CD1c-positive myeloid dendritic cell (primary cell): ENCODE measurements around the gene ARPP19.

Source experiments
- DNase-seq: peaks from one replicate; pipeline ENCODE4 v3.0.0-alpha.2; 2016; ENCODE audit errors: extremely low spot score

The ARPP19 gene

GRCh38 chr15:52512869-52513268 lies 56.0 kb downstream of the ARPP19 start:
- peak; percentile 16 for DNase-seq

GRCh38 chr15:52511084-52511483 lies 57.7 kb downstream of the ARPP19 start:
- DNase-seq: no peak

GRCh38 chr15:52509500-52510245 lies 59.2 kb downstream of the ARPP19 start:
- DNase-seq: no peak

DNA sequence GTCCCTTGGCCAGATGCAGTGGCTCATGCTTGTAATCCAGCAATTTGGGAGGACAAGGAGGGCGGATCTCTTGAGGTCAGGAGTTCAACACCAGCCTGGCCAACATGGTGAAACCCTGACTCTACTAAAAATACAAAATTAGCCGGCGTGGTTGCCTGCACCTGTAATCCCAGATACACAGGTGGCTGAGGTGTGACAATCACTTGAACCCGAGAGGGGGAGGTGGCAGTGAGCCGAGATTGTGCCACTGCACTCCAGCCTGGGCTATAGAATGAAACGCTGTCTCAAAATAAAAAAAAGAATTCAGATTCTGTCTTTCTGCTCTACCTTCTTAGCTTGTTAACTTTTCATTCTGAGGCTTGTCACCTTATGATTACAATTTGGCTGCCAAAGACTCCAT lies 62.3 kb downstream of the ARPP19 start:
- no peak for DNase-seq

DNA sequence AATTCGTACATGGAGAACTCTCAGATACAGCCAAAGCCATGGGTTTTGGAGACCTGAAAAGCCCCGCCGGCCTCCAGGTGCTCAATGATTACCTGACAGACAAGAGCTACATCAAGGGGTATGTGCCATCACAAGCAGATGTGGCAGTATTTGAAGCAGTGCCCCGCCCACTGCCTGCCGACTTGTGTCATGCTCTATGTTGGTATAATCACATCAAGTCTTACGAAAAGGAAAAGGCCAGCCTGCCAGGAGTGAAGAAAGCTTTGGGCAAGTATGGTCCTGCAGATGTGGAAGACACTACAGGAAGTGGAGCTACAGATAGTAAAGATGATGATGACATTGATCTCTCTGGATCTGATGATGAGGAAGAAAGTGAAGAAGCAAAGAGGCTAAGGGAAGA lies 63.7 kb downstream of the ARPP19 start:
- peak; percentile 29 for DNase-seq

GRCh38 chr15:52503788-52504496 lies 64.9 kb downstream of the ARPP19 start:
- DNase-seq: peak; percentile 77

GRCh38 chr15:52502608-52503007 lies 66.2 kb downstream of the ARPP19 start:
- DNase-seq: no peak

- no peak for DNase-seq
Observed at GRCh38 chr15:52499506-52499905, 69.3 kb downstream of the ARPP19 start.

GRCh38 chr15:52498706-52499105 lies 70.1 kb downstream of the ARPP19 start:
- no peak for DNase-seq
